Testis (tissue), 2 donors: ENCODE results near the gene CCR1.

Experiments
- POLR2A ChIP-seq: fragments of 450-650 bp; IDR thresholded peaks from one replicate; pipeline ENCODE4 v1.6.1; 2017; ENCODE audit warnings: antibody characterized with exemption, mild to moderate bottlenecking, moderate library complexity
- TF ChIP-seq, protein P1 (sequence below), 3 experiments: fragments of 450-650 bp in 2 of 3; fragments of 200-600 bp in 1 of 3; sonication (generic) in 1 of 3; IDR thresholded peaks; one replicate each; pipeline ENCODE4 v1.5.1; 2016 to 2019; ENCODE audit warnings: antibody characterized with exemption in 3 of 3, mild to moderate bottlenecking in 2 of 3, moderate library complexity in 1 of 3

DNA sequence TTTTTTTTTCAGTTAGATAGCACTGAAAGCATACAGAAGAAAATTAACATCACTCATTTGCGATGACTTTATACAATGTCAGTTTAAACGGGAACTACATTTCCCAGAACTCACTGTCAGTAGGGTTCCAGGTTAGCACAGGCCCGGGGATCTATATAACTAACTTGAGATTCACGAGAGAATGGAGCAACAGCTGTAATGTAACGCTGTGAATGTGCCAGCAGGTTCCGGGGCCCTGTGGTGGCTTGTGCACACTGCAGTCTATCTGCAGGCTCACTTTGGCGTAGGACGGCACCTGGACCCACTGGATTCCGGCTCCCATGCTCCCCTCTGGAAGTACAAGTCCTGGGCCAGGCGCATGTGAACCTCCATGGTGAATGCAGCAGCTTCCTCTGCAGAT lies 19.4 kb downstream of the CCR1 start:
- TF ChIP-seq, protein P1, sequence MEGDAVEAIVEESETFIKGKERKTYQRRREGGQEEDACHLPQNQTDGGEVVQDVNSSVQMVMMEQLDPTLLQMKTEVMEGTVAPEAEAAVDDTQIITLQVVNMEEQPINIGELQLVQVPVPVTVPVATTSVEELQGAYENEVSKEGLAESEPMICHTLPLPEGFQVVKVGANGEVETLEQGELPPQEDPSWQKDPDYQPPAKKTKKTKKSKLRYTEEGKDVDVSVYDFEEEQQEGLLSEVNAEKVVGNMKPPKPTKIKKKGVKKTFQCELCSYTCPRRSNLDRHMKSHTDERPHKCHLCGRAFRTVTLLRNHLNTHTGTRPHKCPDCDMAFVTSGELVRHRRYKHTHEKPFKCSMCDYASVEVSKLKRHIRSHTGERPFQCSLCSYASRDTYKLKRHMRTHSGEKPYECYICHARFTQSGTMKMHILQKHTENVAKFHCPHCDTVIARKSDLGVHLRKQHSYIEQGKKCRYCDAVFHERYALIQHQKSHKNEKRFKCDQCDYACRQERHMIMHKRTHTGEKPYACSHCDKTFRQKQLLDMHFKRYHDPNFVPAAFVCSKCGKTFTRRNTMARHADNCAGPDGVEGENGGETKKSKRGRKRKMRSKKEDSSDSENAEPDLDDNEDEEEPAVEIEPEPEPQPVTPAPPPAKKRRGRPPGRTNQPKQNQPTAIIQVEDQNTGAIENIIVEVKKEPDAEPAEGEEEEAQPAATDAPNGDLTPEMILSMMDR (IDR thresholded peaks at IDR 0.05): no peak
- no peak for TF ChIP-seq POLR2A
